Neural cell (in vitro differentiated cells): Measurements from ENCODE around the gene CCDC154.

Source experiments
- EP300 ChIP-seq: fragments of 450-650 bp; conservative IDR thresholded peaks from 2 replicates; pipeline ENCODE4 v1.6.1; 2014; ENCODE audit warnings: antibody characterized with exemption, mild to moderate bottlenecking, moderate library complexity; ENCODE audit not compliant: poor library complexity, severe bottlenecking
- EZH2 ChIP-seq: fragments of 200-600, 300-800 bp; shearing (Covaris generic), sonication (generic); IDR thresholded peaks from 2 replicates; pipeline ENCODE4 v1.6.1; 2014; ENCODE audit warnings: antibody characterized with exemption, low read length, borderline replicate concordance, mild to moderate bottlenecking; ENCODE audit not compliant: insufficient read depth, poor library complexity, severe bottlenecking
- POLR2AphosphoS5 ChIP-seq: IDR thresholded peaks from 2 replicates; pipeline ENCODE4 v1.6.1; 2012
- TAF1 ChIP-seq: IDR thresholded peaks from 2 replicates; pipeline ENCODE4 v1.6.1; 2012; ENCODE audit warnings: low read depth
- TF ChIP-seq, protein P1 (sequence below): fragments of 450-650 bp; IDR thresholded peaks from 2 replicates; pipeline ENCODE4 v1.5.1; 2014; ENCODE audit warnings: antibody characterized with exemption, mild to moderate bottlenecking, moderate library complexity; ENCODE audit not compliant: poor library complexity, severe bottlenecking
- TF ChIP-seq, protein P2 (sequence below): IDR thresholded peaks from 2 replicates; pipeline ENCODE4 v1.6.1; 2012; ENCODE audit warnings: borderline replicate concordance

DNA sequence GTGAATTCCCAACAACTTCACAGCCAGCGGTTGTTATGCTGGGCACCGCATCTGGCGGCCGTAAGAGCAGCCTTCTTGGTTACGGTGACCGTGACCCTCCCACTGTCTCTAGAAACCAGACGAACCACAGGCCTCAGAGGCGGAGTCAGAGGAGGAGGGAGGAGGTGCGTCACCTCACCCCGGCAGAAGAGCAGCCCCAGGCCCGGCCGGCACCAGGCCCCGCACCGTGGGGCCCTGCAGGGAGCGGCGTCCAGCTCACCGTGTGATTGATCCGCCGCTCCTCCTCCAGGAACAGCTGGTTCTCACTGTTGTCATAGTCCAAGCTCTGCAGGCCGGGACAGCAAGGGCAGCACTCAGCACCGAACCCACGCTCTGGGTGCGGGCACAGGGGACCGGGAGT lies 16.8 kb upstream of the CCDC154 start:
- TF ChIP-seq EZH2, result no peak
- TF ChIP-seq, protein P1, sequence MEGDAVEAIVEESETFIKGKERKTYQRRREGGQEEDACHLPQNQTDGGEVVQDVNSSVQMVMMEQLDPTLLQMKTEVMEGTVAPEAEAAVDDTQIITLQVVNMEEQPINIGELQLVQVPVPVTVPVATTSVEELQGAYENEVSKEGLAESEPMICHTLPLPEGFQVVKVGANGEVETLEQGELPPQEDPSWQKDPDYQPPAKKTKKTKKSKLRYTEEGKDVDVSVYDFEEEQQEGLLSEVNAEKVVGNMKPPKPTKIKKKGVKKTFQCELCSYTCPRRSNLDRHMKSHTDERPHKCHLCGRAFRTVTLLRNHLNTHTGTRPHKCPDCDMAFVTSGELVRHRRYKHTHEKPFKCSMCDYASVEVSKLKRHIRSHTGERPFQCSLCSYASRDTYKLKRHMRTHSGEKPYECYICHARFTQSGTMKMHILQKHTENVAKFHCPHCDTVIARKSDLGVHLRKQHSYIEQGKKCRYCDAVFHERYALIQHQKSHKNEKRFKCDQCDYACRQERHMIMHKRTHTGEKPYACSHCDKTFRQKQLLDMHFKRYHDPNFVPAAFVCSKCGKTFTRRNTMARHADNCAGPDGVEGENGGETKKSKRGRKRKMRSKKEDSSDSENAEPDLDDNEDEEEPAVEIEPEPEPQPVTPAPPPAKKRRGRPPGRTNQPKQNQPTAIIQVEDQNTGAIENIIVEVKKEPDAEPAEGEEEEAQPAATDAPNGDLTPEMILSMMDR, result no peak
- TF ChIP-seq, protein P2, sequence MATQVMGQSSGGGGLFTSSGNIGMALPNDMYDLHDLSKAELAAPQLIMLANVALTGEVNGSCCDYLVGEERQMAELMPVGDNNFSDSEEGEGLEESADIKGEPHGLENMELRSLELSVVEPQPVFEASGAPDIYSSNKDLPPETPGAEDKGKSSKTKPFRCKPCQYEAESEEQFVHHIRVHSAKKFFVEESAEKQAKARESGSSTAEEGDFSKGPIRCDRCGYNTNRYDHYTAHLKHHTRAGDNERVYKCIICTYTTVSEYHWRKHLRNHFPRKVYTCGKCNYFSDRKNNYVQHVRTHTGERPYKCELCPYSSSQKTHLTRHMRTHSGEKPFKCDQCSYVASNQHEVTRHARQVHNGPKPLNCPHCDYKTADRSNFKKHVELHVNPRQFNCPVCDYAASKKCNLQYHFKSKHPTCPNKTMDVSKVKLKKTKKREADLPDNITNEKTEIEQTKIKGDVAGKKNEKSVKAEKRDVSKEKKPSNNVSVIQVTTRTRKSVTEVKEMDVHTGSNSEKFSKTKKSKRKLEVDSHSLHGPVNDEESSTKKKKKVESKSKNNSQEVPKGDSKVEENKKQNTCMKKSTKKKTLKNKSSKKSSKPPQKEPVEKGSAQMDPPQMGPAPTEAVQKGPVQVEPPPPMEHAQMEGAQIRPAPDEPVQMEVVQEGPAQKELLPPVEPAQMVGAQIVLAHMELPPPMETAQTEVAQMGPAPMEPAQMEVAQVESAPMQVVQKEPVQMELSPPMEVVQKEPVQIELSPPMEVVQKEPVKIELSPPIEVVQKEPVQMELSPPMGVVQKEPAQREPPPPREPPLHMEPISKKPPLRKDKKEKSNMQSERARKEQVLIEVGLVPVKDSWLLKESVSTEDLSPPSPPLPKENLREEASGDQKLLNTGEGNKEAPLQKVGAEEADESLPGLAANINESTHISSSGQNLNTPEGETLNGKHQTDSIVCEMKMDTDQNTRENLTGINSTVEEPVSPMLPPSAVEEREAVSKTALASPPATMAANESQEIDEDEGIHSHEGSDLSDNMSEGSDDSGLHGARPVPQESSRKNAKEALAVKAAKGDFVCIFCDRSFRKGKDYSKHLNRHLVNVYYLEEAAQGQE, result no peak
- no peak for TF ChIP-seq EP300
- TF ChIP-seq POLR2AphosphoS5, result no peak
- no peak for TF ChIP-seq TAF1
